Endothelial cell of umbilical vein (primary cell): Measurements from ENCODE around the gene SLC2A14.
"Not testable (repeated sequence)": the region's sequence is repeated elsewhere in the genome, so short reads cannot be mapped to it uniquely, and the experiment has no call there.

Source experiments
- CTCF ChIP-seq, 2 donors: IDR thresholded peaks; 1 replicate in 1 of 2; 2 replicates in 1 of 2; pipeline ENCODE4 v1.5.1; 2011; ENCODE audit warnings: low read length in 2 of 2, mild to moderate bottlenecking in 2 of 2, moderate library complexity in 2 of 2, control low read depth in 1 of 2, inconsistent platforms in 1 of 2, low read depth in 1 of 2; ENCODE audit not compliant: insufficient read depth in 1 of 2; ENCODE audit errors: extremely low read depth in 1 of 2
- FOS ChIP-seq: IDR thresholded peaks from 2 replicates; pipeline ENCODE4 v1.6.1; 2011; ENCODE audit warnings: mild to moderate bottlenecking, low read length, moderate library complexity, borderline replicate concordance; ENCODE audit not compliant: insufficient read depth
- MAX ChIP-seq: IDR thresholded peaks from 2 replicates; pipeline ENCODE4 v1.6.1; 2011; ENCODE audit not compliant: insufficient read depth, insufficient read length
- MYC ChIP-seq: IDR thresholded peaks from one replicate; pipeline ENCODE4 v1.6.1; 2011; ENCODE audit warnings: mild to moderate bottlenecking, low read depth, low read length
- POLR2AphosphoS5 ChIP-seq: IDR thresholded peaks from 2 replicates; pipeline ENCODE4 v1.6.1; 2012; ENCODE audit warnings: low read depth, mild to moderate bottlenecking, control low read depth, low read length, moderate library complexity; ENCODE audit not compliant: insufficient read depth

- TF ChIP-seq FOS; CTCF (IDR thresholded peaks at IDR 0.05; ENCODE audit: extremely low read depth in 1 of 2, insufficient read depth in 1 of 2, low read depth in 1 of 2, low read length in 2 of 2); MYC; MAX; POLR2AphosphoS5: not testable (repeated sequence)
These were observed 24.0 kb upstream of the SLC2A14 start for GRCh38 chr12:7896726-7897125.
